ENCODE data around the gene RAB14.
A peak's percentile ranks its signal among the peaks of the same experiment; 100 is the strongest.

Gene RAB14

GRCh38 chr9:121201738-121202533, at the start of gene RAB14:
Gene RAB14, minus strand, starts transcription at chr9:121201869. Its CDS starts 8,457 bp downstream, at chr9:121193412.
- DNase-seq = peak; percentile 98

- DNase-seq = no peak
These were observed 47.9 kb upstream of the RAB14 start for GRCh38 chr9:121249563-121249962.

GRCh38 chr9:121246821-121247561, 45.3 kb upstream of the RAB14 start:
- DNase-seq = no peak

GRCh38 chr9:121242959-121243346, 41.3 kb upstream of the RAB14 start:
- no peak for DNase-seq

- no peak for DNase-seq
These were observed 40.7 kb upstream of the RAB14 start for GRCh38 chr9:121242219-121242958.

GRCh38 chr9:121240472-121241135, 38.9 kb upstream of the RAB14 start:
- no peak for DNase-seq

GRCh38 chr9:121239851-121240250, 38.2 kb upstream of the RAB14 start:
- no peak for DNase-seq

GRCh38 chr9:121239071-121239470, 37.4 kb upstream of the RAB14 start:
- no peak for DNase-seq

GRCh38 chr9:121237916-121238315, 36.2 kb upstream of the RAB14 start:
- no peak for DNase-seq

GRCh38 chr9:121235512-121235911, 33.8 kb upstream of the RAB14 start:
- no peak for DNase-seq

- DNase-seq = no peak
These were observed 33.1 kb upstream of the RAB14 start for GRCh38 chr9:121234832-121235161.

- DNase-seq = peak; percentile 17
These were observed 32.5 kb upstream of the RAB14 start for GRCh38 chr9:121233906-121234831.

- DNase-seq = no peak
These were observed 30.6 kb upstream of the RAB14 start for GRCh38 chr9:121232251-121232650.

GRCh38 chr9:121230256-121230655, 28.6 kb upstream of the RAB14 start:
- DNase-seq = no peak

GRCh38 chr9:121227862-121228261, 26.2 kb upstream of the RAB14 start:
- no peak for DNase-seq

GRCh38 chr9:121226175-121226574, 24.5 kb upstream of the RAB14 start:
- DNase-seq = no peak

GRCh38 chr9:121225240-121225639, 23.6 kb upstream of the RAB14 start:
- DNase-seq = no peak

GRCh38 chr9:121222524-121223171, 21.0 kb upstream of the RAB14 start:
- DNase-seq = peak; percentile 48

- no peak for DNase-seq
These were observed 20.0 kb upstream of the RAB14 start for GRCh38 chr9:121221664-121222055.

- no peak for DNase-seq
These were observed 19.5 kb upstream of the RAB14 start for GRCh38 chr9:121220996-121221663.

- no peak for DNase-seq
These were observed 17.9 kb upstream of the RAB14 start for GRCh38 chr9:121219530-121219929.
